Activated gamma-delta T cell (primary cell): ENCODE data around the gene FAM193A.
"Not testable (repeated sequence)": the region's sequence is repeated elsewhere in the genome, so short reads cannot be mapped to it uniquely, and the experiment has no call there.

ENCODE experiments used
- DNase-seq: peaks from one replicate; lab custom pipeline; 2025; lab: John Stamatoyannopoulos, UW

The FAM193A gene

DNA sequence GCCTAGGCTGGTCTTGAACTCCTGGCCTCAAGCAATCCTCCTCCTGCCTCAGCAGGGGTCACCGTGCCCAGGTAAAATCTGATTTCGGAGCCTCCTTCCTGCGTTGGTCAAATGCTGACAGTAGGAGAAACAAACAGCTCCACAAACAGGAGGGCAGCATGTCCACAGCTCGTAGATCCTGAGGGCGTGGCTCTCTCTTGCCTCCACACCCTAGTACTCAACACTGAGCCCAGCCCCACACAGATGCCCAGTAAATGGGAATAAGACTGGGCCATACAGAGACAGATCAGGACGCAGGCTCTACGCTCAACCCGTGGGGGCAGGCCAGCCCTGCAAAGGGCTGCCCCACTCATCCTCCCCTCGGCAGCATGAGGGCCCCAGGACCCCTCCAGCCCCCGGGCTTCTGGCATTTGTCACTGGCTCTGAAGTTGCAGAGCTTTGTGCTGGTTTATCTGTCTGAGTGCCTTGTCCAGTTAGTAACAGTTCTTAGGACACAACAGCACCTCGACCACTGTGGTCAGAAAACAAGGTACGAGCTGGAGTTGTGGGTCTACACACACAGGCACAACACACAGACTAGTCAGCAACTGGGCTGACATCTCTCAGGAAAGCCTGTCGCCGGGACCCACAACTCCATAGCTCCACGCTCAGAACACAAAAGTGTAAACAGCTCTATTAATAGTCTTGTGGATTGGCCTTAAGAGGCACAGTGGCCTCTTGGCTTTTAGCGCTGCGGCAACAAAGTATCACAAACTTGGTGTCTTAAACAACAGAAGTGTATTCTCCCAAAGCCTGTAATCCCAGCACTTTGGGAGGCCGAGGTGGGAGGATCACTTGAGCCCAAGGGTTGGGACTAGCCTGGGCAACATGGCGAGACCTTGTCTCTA lies 214.5 kb downstream of the FAM193A start:
- DNase-seq: no peak

DNA sequence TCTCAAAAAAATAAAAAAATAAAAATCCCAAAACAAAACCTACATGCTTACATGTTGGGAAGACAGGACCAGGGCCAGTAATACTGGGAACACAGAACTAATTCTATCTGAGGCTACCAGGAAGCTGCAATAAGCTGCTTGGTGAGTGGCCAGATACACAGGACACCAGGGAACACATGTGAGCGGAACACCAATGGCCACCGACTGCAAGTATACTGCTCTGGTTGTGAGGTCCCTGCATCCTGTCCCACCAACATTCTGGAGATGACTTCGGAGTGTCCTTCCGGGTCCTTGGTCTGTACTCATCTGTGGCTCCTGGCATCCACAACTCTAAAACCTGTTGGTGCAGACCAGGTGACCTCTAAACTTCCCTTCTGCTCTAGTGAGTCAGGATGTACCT lies 217.0 kb downstream of the FAM193A start:
- no peak for DNase-seq

DNA sequence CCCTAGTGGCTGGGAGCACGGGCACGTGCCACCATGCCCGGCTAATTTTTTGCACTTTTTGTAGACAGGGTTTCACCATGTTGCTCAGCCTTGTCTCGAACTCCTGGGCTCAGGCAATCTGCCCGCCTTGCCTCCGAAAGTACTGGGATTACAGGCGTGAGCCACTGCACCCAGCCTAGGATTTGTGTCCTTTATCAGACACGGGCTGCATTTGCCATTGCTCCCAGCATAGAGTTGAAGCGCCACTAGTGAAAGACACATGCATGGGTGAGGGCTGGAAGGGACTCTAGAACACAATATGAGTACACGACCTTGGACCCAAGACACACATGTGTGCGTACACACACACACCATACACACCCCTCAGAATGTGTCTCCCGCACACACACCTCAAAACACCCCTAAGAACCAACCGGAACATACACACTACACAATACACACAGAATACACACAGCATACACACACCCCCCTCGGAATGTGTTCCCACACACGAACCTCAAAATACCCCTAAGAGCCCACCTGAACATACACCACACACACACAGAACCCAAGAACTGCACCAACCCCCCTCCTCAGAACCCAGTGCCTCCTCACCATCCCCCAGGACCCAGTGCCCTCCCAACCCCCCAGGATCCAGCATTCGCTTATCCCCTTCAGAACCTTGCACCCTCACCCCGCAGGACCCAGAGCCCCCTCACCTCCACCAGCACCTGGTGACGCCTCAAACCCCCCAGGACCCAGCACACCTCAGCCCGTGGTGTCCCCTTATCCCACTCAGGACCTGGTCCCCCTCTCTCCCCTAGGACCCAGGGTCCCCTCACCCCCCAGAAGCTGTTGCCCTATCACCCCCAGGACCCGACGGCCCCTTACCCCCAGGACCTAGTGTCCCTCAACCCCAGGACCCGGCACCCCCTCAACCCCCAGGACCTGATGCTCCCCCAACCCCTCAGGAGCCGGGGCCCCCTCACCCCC lies 218.7 kb downstream of the FAM193A start:
- DNase-seq: no peak

DNA sequence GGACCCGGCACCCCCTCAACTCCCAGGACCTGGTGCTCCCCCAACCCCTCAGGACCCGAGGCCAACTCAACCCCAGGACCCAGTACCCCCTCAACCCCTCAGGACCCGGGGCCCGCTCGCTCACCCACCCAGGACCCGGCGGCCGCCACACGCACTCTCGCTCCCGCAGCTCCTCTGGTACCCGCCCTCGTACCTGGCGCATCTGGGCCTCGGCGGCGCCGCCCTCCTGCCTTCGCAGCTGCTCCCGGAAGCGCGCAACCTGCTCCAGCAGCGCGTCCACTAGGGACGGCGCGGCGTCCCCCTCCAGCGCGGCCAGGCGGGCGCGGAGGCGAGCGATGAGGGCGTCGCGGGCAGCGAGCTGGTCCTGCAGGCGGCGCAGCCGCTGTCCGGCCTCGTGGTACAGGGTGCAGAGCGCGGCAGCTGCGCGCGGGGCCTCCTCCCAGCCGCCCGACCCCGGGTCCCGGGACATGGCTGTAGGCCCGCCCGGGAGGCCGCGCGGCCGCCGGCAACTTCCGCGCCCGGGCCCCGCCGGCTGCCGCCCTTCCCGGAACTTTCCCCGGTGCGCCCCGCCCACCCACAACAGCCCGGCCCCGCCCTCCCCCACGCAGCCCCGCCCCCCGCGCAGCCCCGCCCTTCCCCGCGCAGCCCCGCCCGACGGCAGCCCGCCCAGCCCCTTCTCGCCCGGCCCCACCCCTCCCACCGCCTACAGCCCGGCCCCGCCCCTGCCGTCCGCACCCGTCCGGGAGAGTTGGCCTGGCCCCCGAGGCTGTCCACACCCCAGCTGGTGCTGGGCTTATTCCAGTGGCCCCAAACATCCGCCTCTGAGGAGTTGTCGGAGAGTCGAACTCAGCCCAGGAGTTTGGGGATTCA lies 219.6 kb downstream of the FAM193A start, which contains the start of gene TNIP2:
TSS of gene TNIP2 (minus strand) at position 516 of the 870 bp plus-strand sequence. CDS start at position 469, 47 bp downstream.
- DNase-seq: peak; percentile 72

DNA sequence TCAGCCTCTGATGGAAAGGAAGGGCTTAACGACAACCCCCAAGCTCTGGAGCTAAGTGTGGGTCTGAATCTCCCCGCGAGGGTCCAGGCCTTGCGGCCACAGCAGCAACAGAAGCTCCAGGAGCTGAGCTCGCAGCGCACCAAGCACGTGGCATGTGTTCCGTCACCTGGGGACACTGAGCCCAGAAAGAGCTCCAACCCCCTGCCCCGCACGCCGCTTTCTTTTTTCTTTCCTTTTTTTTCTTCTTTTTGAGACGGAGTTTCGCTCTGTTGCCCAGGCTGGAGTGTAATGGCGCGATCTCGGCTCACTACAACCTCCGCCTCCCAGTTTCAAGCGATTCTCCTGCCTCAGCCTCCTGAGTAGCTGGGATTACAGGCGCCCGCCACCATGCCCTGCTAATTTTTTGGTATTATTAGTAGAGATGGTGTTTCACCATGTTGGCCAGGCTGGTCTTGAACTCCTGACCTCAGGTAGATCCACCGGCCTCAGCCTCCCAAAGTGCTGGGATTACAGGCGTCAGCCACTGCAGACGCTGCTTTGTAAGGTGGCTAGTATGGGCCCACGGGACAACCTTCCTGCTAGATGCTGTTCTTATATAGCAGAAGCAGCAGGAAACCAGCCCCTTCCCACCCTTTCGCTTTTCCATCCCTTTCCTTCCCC lies 220.4 kb downstream of the FAM193A start:
- no peak for DNase-seq

DNA sequence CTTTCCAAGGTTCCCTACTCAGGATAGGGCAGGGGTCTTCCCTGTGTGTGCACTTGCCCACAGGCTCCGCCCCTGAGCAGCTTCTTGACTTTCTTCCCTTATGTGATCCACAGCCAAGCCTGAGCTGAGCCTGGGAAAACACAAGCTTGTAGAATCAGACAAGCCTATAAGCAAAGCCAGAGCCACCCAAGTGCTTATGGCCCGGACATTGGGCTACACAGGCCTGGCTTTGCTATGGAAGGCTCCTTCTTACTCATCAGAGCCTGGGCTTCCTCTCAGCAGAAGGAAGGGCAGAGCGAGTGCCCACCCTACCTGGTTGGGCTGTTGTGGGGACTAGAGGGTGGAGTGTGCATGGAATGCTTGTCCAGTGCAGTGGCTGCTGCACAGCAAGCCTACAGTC lies 221.0 kb downstream of the FAM193A start:
- no peak for DNase-seq

DNA sequence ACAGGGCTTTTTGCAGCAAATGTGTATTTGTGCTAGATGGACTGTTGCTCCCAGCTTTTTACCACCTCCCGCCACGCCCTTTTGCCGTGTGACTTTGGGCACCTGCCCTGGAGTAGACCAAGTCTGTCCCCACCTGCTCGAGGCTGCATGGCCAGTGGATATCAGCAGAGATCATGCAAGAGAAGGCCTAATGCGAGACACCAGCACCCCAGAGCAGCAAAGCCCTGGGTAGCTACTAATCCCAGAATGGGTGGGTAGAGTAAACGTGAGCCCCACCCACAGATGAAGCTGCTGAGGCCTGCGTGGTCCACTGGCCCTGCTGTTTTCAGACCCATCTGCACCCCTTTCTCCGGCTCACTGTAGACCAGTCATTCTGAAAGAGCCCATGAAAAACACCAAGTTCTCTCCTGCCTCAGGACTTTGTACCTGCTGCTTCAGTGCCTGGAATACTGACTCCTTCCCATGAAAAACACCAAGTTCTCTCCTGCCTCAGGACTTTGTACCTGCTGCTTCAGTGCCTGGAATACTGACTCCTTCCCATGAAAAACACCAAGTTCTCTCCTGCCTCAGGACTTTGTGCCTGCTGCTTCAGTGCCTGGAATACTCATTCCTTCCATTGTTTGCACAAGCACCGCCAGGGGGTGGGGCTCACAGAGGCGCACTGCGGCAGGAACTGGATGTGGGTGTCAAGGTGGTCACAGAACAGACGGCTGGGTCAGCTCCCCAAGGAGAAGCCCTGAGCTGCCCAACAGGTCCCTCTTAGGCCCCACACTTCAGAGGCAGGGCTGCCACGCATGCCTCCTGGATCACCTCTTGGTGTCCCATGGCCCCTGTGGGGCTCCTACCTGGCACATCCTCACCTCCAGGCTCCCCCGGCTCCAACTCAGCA lies 224.8 kb downstream of the FAM193A start:
- DNase-seq: no peak

DNA sequence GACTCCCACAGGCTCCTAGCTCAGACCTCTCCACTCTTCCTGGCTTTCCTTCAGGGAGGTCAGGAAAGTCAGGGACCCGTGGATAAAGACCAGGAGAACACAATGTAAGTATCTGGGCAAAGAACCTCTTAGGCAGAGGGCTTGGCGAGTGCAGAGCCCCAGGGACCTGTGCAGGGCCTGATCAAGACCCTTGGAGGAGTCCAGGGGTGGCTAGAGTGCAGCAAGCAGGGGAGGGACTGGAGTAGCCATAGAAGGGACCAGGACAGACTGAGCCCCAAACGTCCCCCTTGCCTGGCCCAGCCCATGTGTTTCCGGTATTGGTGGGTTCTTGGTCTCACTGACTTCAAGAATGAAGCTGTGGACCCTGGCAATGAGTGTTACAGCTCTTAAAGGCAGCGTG lies 225.6 kb downstream of the FAM193A start:
- no peak for DNase-seq

DNA sequence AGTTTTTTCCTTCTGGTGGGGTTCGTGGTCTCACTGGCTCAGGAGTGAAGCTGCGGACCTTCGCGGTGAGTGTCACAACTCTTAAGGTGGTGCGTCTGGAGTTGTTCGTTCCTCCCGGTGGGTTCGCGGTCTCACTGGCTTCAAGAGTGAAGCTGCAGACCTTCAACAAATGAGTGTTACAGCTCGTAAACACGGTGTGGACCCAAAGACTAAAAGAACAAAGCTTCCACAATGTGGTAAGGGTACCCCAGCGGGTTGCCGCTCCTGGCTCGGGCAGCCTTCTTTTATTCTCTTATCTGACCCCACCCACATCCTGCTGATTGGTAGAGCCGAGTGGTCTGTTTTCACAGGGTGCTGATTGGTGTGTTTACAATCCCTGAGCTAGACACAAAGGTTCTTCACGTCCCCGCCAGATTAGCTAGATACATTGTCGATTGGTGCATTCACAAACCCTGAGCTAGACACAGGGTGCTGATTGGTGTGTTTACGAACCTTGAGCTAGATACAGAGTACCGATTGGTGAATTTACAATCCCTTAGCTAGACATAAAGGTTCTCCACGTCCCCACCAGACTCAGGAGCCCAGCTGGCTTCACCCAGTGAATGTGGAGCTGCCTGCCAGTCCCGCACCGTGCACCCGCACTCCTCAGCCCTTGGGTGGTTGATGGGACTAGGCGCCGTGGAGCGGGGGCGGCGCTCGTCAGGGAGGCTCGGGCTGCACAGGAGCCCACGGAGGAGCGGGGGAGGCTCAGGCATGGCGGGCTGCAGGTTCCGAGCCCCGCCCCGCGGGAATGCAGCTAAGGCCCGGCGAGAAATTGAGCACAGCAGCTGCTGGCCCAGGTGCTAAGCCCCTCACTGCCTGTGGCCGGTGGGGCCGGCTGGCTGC lies 226.3 kb downstream of the FAM193A start:
- DNase-seq: not testable (repeated sequence)

DNA sequence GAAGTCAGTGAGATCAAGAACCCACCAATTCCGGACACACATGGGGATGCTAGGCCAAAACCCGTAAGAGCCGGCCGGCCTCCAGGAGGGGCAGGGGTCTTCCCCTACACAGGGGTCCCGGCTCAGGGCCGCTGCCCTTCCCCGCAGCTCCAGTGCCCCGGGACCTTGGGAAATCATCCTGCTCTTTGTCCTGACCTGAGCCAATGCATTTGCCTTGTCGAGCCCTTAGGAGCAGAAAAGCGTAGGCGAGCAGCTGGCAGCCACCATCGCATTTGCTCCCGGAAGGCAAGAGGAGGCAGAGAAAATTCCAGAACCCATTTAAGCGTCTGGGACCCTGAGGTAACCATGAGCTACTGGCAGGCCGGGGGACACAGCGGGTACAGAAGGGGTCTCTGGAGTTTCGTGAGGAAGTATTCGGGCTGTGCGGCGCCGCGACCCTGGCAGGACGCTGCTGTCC lies 227.1 kb downstream of the FAM193A start:
- DNase-seq: no peak

DNA sequence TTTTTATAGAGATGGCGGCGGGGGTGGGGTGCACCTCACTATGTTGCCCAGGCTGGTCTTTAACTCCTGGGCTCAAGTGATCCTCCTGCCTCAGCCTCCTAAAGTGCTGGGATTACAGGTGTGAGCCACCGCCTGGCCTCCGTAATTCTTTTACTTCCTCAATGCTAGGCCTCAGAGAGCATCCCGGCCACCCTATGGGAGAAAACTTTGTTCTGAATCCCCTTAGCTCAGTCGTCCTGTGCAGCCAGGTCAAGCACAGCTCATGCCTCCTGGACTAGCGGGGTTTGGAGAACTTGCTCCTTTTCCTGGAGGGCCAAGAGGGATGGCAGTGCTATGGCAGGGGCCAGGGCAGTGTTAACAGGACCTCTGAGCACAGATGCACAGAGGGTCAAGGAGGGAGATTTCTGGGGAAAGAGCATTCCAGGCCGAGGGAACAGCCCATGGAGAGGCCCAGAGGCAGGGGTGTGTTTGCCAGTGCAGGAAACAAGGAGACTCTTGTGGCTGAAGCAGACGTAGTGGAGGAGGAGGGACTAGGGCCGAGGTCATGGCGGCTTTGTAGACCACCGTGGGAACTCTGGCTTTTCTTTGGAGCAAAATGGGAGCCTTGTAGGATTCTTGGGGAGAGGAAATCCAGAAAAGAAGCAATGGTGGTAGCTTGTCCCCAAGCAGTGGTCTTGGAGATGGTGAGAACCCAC lies 229.5 kb downstream of the FAM193A start:
- DNase-seq: no peak

DNA sequence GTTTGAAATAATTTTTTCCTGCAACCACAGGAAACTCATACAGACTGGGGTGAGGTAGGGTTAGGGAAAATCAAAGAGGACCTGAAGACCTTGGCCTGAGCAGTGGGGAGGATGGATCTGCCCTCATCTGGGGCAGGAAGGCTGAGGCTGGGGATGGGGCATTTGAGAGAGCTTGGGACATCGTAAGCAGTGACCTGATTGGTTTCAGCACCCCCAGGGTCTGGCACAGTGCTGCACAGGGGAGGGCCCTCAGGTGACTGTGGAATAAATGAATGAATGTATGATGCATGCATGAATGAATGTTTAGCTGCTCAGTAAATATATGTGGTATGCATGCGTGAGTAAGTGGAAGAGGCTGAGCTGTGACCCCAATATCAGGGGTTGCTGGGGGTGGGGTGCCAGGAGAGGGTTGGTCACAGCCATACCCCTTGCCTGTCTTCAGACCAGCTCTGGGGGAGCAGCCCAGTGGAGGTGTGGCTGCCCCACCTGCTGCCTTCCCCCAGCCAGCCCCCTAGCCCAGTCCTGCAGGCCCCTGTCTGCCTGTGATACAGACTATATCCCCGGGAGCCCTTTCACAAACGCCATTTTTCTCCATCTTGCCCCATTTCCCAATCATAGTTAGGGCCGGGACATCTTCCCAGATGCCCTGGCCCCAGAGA lies 230.7 kb downstream of the FAM193A start:
- DNase-seq: no peak

DNA sequence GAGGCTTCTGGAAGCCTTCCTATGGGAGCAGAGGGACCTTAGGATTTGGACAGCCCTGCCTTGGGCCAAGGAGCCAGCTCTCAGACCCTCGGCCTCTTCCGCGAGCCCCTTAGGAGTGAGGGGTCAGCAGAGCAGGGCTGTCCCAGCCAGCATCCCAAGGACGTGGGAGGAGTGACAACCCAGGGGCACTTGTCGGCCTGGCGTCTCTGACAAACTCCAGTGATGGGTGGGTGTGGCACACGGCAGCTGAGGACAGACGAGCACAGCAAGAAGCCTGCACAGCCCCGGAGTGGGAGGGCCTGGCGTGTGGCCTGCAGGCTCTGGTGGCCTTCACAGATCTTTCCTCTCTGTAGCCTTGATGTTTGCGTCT lies 231.2 kb downstream of the FAM193A start:
- DNase-seq: no peak

DNA sequence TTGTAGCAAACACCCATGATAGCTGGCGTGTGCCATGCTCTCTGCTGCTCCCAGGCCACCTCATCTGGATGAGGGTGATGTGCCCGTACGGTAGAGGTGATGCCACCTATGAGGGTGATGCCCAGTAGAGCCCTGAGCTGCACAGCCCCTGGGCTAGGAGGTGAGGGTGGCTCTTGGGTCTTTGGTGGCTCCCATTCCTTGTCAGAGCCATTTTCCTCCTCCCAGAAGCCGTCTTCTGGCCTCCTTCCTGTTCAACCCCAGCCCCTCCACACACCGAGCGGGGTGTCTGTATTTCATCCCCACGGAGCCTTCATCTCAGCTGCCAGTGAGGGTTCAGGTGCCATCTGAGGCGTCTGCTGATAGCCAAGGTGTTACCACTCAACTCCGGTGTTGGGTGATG lies 231.7 kb downstream of the FAM193A start:
- DNase-seq: no peak

DNA sequence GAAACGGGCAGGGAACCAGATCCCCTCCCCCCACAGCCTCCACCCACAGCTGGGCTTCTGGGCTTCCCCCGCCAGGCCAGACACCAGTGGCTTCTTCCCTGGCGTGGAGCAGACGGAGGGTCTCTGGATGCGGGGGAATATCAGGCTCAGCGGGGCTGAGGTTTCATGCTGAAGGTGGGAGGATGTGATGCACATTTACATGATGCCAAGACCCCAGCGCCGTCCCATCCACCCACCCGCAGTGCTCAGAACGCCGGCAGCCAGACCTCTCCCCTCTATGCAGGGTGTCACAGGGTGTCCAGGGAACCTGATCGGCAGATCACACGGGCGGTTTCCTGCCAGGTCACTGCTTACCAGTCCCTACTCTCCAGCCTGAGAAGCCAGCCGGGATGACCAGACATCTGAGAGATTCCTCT lies 232.5 kb downstream of the FAM193A start:
- DNase-seq: no peak

DNA sequence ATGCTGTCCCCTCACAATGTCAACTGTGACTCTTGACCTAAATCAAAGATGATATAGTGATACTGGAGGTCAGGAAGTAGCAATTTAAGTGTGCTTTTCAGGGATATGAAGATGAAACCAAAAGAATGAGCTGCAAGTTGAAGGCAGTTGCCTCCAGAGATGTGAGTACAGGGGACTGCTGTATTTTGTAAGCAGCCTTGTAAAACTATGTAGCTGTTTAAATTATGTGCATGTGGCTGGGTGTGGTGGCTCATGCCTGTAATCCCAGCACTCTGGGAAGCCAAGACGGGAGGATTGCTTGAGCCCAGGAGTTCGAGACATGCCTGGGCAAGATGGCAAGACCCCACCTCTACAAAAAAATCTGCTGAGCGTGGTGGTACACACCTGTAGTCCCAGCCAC lies 234.8 kb downstream of the FAM193A start:
- no peak for DNase-seq

DNA sequence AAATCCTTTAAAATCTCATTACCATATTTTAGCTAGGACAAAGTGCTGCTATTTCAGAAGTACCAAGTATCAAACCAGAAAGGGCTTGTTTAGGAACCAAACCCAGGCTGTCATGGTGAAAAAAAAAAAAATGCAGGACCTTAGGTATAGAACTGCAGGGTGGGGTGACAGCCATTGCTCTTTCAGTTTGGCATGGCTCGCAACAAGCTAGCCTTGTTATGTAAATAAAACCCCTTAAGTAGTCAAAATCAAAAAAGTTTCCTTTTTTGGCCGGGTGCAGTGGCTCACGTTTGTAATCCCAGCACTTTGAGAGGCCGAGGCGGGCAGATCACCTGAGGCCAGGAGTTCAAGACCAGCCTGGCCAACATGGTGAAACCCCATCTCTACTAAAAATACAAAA lies 244.2 kb downstream of the FAM193A start:
- DNase-seq: not testable (repeated sequence)

DNA sequence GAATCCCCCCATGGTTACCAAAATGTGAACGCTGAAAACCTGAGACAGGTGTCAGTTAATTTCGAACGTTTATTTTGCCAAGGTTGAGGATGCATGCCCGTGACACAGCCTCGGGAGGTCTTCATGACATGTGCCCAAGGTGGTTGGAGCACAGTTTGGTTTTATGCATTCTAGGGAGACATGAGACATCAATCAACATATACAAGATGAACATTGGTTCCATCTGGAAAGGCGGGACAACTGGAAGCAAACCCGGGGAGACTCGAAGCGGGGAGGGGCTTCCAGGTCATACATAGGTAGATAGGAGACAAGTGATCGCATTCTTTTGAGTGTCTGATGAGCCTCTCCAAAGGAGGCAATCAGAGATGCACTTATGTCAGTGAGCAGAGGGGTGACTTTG lies 245.5 kb downstream of the FAM193A start:
- no peak for DNase-seq
